HG02885 (cell line): Measurements from ENCODE around the gene ATXN1.
"Not testable (repeated sequence)": the region's sequence is repeated elsewhere in the genome, so short reads cannot be mapped to it uniquely, and the experiment has no call there.

Experiments
- ATAC-seq: cut with Tn5 transposase; IDR thresholded peaks from one replicate; pipeline ENCODE4 v1.9.1; 2021; ENCODE audit warnings: mild to moderate bottlenecking; ENCODE audit not compliant: unreplicated experiment, poor library complexity

ATXN1 gene

GRCh38 chr6:16471910-16472297, 289.4 kb downstream of the ATXN1 start:
- no peak for ATAC-seq

GRCh38 chr6:16471222-16471909, 289.9 kb downstream of the ATXN1 start:
- ATAC-seq, result peak; percentile 57

GRCh38 chr6:16470502-16471221, 290.6 kb downstream of the ATXN1 start:
- no peak for ATAC-seq

- ATAC-seq, result no peak
These were observed 292.2 kb downstream of the ATXN1 start for GRCh38 chr6:16468991-16469615.

GRCh38 chr6:16466800-16467553, 294.3 kb downstream of the ATXN1 start:
- ATAC-seq, result no peak

- ATAC-seq, result no peak
These were observed 297.2 kb downstream of the ATXN1 start for GRCh38 chr6:16464045-16464444.

GRCh38 chr6:16463246-16463645, 298.0 kb downstream of the ATXN1 start:
- not testable (repeated sequence) for ATAC-seq

- no peak for ATAC-seq
These were observed 299.8 kb downstream of the ATXN1 start for GRCh38 chr6:16461491-16461890.

GRCh38 chr6:16459472-16459871, 301.8 kb downstream of the ATXN1 start:
- not testable (repeated sequence) for ATAC-seq

- no peak for ATAC-seq
These were observed 308.9 kb downstream of the ATXN1 start for GRCh38 chr6:16452348-16452747.

GRCh38 chr6:16450821-16451220, 310.4 kb downstream of the ATXN1 start:
- no peak for ATAC-seq

- ATAC-seq, result no peak
These were observed 311.0 kb downstream of the ATXN1 start for GRCh38 chr6:16450285-16450684.

GRCh38 chr6:16446273-16446672, 315.0 kb downstream of the ATXN1 start:
- no peak for ATAC-seq

GRCh38 chr6:16442031-16442430, 319.2 kb downstream of the ATXN1 start:
- ATAC-seq, result no peak

- ATAC-seq, result no peak
These were observed 320.0 kb downstream of the ATXN1 start for GRCh38 chr6:16441262-16441661.

- no peak for ATAC-seq
These were observed 320.5 kb downstream of the ATXN1 start for GRCh38 chr6:16440636-16441212.

- no peak for ATAC-seq
These were observed 322.3 kb downstream of the ATXN1 start for GRCh38 chr6:16438718-16439591.

GRCh38 chr6:16437984-16438383, 323.3 kb downstream of the ATXN1 start:
- ATAC-seq, result no peak

- no peak for ATAC-seq
These were observed 324.2 kb downstream of the ATXN1 start for GRCh38 chr6:16437095-16437494.
